A673 (cell line): ENCODE data around the gene HNRNPF. TPM values are rescaled to one million over a fixed set of nuclear protein-coding genes. Genes with fewer than 3 reads are reported as not detected.
"Not testable (repeated sequence)": the region's sequence is repeated elsewhere in the genome, so short reads cannot be mapped to it uniquely, and the experiment has no call there.

Source experiments
- BruUV-seq: library from RNA; stranded (reverse); fragments of 400-500 nt; replicated peaks from 2 replicates; lab custom pipeline; 2021; lab: Mats Ljungman, UMichigan
- CTCF ChIA-PET: fragments of 300-600 bp; sonication (Branson Sonifier 250); formaldehyde crosslinking; loops from one replicate; lab custom pipeline; 2022; ENCODE audit warnings: antibody characterized with exemption; lab: Charles Lee
- POLR2A ChIA-PET: fragments of 300-600 bp; sonication (Branson Sonifier 250); formaldehyde crosslinking; loops from one replicate; lab custom pipeline; 2022; ENCODE audit warnings: antibody characterized with exemption; ENCODE audit not compliant: low non-redundant PET; lab: Charles Lee
- DNase-seq: peaks from one replicate; pipeline ENCODE4 v3.0.0-alpha.2; 2015; ENCODE audit warnings: low spot score
- H3K27ac ChIP-seq: fragments of 200-600 bp; sonication (generic); 2 replicates; pipeline ENCODE4 v1.5.1; 2016; ENCODE audit warnings: mixed run types, low read depth, mild to moderate bottlenecking, mixed read lengths, antibody characterized with exemption, low read length; ENCODE audit not compliant: poor library complexity, severe bottlenecking
- H3K27me3 ChIP-seq: fragments of 200-600 bp; sonication (generic); replicated peaks from 2 replicates; pipeline ENCODE4 v1.6.1; 2017; ENCODE audit warnings: mixed run types, low read depth, mild to moderate bottlenecking, mixed read lengths, antibody characterized with exemption, low read length; ENCODE audit not compliant: insufficient read depth, poor library complexity
- H3K36me3 ChIP-seq: fragments of 200-600 bp; sonication (generic); 2 replicates; pipeline ENCODE4 v1.6.1; 2016; ENCODE audit warnings: mixed run types, mild to moderate bottlenecking, mixed read lengths, antibody characterized with exemption, low read length; ENCODE audit not compliant: insufficient read depth, poor library complexity, severe bottlenecking
- H3K4me1 ChIP-seq: fragments of 200-600 bp; sonication (generic); 2 replicates; pipeline ENCODE4 v1.6.1; 2017; ENCODE audit warnings: mixed run types, mild to moderate bottlenecking, mixed read lengths, antibody characterized with exemption, low read length; ENCODE audit not compliant: insufficient read depth, poor library complexity, severe bottlenecking
- H3K4me3 ChIP-seq: fragments of 200-600 bp; sonication (generic); 2 replicates; pipeline ENCODE4 v1.5.1; 2016; ENCODE audit warnings: low read depth, mixed run types, mild to moderate bottlenecking, mixed read lengths, low read length; ENCODE audit not compliant: poor library complexity, severe bottlenecking
- H3K9me3 ChIP-seq: fragments of 200-600 bp; sonication (generic); 2 replicates; pipeline ENCODE4 v1.6.1; 2016; ENCODE audit warnings: mixed run types, low read depth, mild to moderate bottlenecking, mixed read lengths, antibody characterized with exemption, low read length; ENCODE audit not compliant: poor library complexity, severe bottlenecking
- CTCF ChIP-seq: fragments of 300-800, 200-600 bp; sonication (generic); conservative IDR thresholded peaks from 2 replicates; pipeline ENCODE4 v1.5.1; 2017; ENCODE audit warnings: low read depth, mild to moderate bottlenecking, antibody characterized with exemption, low read length, moderate library complexity, mixed read lengths
- EZH2 ChIP-seq: fragments of 200-600 bp; sonication (generic); IDR thresholded peaks from 2 replicates; pipeline ENCODE4 v1.6.1; 2017; ENCODE audit warnings: borderline replicate concordance, low read depth, mild to moderate bottlenecking, mixed read lengths, antibody characterized with exemption, low read length; ENCODE audit not compliant: poor library complexity, severe bottlenecking
- intact Hi-C: fragments of 100-400 bp; cut with micrococcal nuclease; formaldehyde crosslinking; loops from one replicate; pipeline ENCODE4 v1.10.0; 2022; ENCODE audit not compliant: unreplicated experiment
- total RNA-seq: library from RNA; stranded (reverse); gene quantifications from 2 replicates; pipeline ENCODE4 v1.2.3, GENCODE V29; 2021

HNRNPF gene
- total RNA-seq, 1 experiment from 2014 or later: 277 TPM

DNA sequence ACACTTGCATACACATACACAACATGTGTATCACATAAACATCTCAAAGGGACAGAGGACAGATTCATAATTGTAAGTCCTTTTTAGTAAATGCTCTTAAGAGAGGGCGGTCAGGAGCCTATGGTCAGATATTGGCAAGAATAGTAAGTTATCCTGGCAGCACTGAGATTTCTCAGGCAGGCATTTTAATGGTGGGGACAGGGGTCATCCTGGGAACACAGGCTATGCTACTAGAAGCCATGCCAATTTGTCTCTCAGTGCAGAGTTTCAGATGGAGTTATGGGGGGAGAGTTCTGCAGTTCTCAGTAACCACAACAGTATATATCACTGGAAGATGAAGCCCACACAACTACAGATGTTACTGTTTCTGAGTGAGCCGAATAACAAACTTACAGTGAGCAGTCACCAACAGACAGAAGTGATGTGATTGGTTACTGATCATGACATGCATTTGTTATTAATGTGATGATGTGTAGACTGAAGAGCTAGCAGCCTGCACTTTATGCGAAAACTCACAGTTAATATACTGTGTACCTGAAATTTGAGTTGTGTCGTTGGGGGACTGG is 44.4 kb upstream of the HNRNPF start:
- no peak for TF ChIP-seq CTCF
- TF ChIP-seq EZH2: no peak
- H3K9me3 ChIP-seq: no peaks in the 10 kb centered on the region
- intact Hi-C loops: no loop called here
- H3K36me3 ChIP-seq: no peaks in the 10 kb centered on the region
- BruUV-seq: no TSS peak
- no peaks in the 10 kb centered on the region for H3K27me3 ChIP-seq
- CTCF ChIA-PET: interaction anchor here (0.5 kb wide), 1 partner anchor 8 kb away, joined by 4 read pairs; no protein-coding TSS in a partner anchor
- H3K4me1 ChIP-seq: no peaks in the 10 kb centered on the region
- no peak overlapping the region for H3K4me3 ChIP-seq
- no peak for DNase-seq
- POLR2A ChIA-PET: no interaction called here
- H3K27ac ChIP-seq: no peak overlapping the region

DNA sequence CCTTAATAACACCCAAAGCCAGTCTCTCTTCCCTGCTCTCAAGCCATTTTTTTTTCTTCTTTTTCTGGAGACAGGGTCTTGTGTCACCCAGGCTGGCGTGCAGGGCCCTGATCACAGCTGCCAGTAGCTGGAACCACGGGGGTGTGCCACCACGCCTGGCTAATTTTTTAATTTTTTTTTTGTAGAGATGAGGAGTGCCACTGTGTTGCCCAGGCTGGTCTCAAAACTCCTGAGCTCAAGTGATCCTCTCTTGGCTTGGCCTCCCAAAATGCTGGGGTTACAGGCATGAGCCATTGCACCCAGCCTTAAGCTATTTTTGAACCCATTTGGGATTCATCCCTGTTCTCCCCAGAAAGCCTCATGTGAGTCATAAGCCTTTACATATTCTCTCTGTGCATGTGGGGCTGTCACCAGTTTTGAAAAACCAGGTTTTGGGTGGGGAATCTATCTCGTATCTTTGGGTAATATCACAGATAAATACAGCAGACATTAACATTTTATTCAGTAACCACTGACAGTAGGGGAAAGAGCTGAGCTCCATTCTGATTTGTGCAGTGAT is 43.4 kb upstream of the HNRNPF start:
- POLR2A ChIA-PET: no interaction called here
- Histone ChIP-seq H3K27ac (no peak overlapping the region), H3K36me3 (no peaks in the 10 kb centered on the region), H3K4me1 (no peaks in the 10 kb centered on the region), H3K9me3 (no peaks in the 10 kb centered on the region), H3K27me3 (no peaks in the 10 kb centered on the region), H3K4me3 (no peak overlapping the region)
- CTCF ChIA-PET: interaction anchor here (0.5 kb wide), 1 partner anchor 9 kb away, joined by 4 read pairs; no protein-coding TSS in a partner anchor
- BruUV-seq: no TSS peak
- intact Hi-C loops: no loop called here
- no peak for TF ChIP-seq EZH2
- no peak for TF ChIP-seq CTCF
- no peak for DNase-seq

DNA sequence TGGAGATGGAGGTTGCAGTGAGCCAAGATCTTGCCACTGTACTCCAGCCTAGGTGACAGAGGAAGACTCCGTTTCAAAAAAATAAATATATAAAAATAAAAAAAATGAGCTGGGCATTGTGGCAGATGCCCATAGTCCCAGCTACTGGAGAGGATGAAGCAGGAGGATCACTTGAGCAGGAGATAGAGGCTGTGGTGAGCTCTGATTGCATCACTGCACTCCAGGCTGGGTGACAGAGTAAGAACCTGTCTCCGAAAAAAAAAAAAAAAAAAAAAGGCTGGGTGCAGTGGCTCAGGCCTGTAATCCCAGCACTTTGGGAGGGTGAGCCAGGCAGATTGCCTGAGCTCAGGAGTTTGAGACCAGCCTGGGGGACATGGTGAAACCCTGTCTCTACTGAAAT is 39.8 kb upstream of the HNRNPF start:
- no peaks in the 10 kb centered on the region for H3K4me1 ChIP-seq
- no peaks in the 10 kb centered on the region for H3K36me3 ChIP-seq
- no peak overlapping the region for H3K27ac ChIP-seq
- TF ChIP-seq CTCF: no peak
- TF ChIP-seq EZH2: no peak
- BruUV-seq: no TSS peak
- ChIA-PET POLR2A (interaction anchor here (0.5 to 0.9 kb wide), 3 partner anchors 92 to 364 kb away, joined by 3 to 5 read pairs (median 3); no protein-coding TSS in a partner anchor), CTCF (interaction anchor here (0.6 to 0.7 kb wide), 3 partner anchors 10 to 244 kb away, joined by 3 to 5 read pairs (median 5); no protein-coding TSS in a partner anchor)
- intact Hi-C loops: no loop called here
- H3K4me3 ChIP-seq: no peak overlapping the region
- no peaks in the 10 kb centered on the region for H3K27me3 ChIP-seq
- no peaks in the 10 kb centered on the region for H3K9me3 ChIP-seq
- no peak for DNase-seq

DNA sequence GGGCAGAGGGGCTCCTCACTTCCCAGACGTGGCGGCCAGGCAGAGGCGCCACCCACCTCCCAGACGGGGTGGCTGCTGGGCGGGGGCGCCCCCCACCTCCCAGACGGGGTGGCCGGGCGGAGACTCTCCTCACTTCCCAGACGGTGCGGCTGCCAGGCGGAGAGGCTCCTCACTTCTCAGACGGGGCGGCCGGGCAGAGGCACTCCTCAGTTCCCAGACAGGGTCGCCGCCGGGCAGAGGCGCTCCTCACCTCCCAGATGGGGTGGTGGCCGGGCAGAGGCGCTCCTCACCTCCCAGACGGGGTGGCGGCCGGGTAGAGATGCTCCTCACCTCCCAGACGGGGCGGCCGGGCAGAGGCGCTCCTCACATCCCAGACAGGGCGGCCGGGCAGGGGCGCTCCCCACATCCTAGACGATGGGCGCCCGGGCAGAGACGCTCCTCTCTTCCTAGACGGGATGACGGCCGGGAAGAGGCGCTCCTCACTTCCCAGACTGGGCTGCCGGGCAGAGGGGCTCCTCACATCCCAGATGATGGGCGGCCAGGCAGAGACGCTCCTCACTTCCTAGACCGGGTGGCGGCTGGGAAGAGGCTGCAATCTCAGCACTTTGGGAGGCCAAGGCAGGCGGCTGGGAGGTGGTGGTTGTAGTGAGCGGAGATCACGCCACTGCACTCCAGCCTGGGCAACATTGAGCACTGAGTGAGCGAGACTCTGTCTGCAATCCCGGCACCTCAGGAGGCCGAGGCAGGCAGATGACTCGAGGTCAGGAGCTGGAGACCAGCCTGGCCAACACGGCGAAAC is 37.4 kb upstream of the HNRNPF start:
- H3K4me1 ChIP-seq, POLR2A ChIA-PET, H3K27me3 ChIP-seq, CTCF ChIA-PET, H3K4me3 ChIP-seq, BruUV-seq, H3K36me3 ChIP-seq, DNase-seq, H3K27ac ChIP-seq, intact Hi-C loops, H3K9me3 ChIP-seq: not testable (repeated sequence)
